Caco-2 (cell line): ENCODE measurements around the gene RUNDC3A. TPM values are rescaled to one million over a fixed set of nuclear protein-coding genes. Genes with fewer than 3 reads are reported as not detected.

ENCODE experiments used
- BruUV-seq: library from RNA; stranded (reverse); fragments of 400-500 nt; replicated peaks from 2 replicates; lab custom pipeline; 2021; lab: Mats Ljungman, UMichigan
- CTCF ChIA-PET: fragments of 300-600 bp; sonication (Branson Sonifier 250); formaldehyde crosslinking; loops from one replicate; lab custom pipeline; 2022; ENCODE audit warnings: antibody characterized with exemption; lab: Charles Lee
- POLR2A ChIA-PET: fragments of 300-600 bp; sonication (Branson Sonifier 250); formaldehyde crosslinking; loops from one replicate; lab custom pipeline; 2022; ENCODE audit warnings: antibody characterized with exemption; lab: Charles Lee
- DNase-seq, 2 experiments: peaks; one replicate each; pipeline versions ENCODE4 v3.0.0 to v3.0.0-alpha.2; 2020 to 2022
- H3K27me3 ChIP-seq: replicated peaks from 2 replicates; pipeline ENCODE4 v1.6.0; 2011; ENCODE audit warnings: low read length; ENCODE audit not compliant: control insufficient read depth, insufficient read depth
- H3K36me3 ChIP-seq: 2 replicates; pipeline ENCODE4 v1.5.1; 2011; ENCODE audit warnings: low read length; ENCODE audit not compliant: control insufficient read depth, insufficient read depth
- H3K4me1 ChIP-seq: fragments of 250-450 bp; sonication (Bioruptor Pico); 2 replicates; pipeline ENCODE4 v1.5.1; 2020; ENCODE audit warnings: mild to moderate bottlenecking
- H3K4me3 ChIP-seq: 2 replicates; pipeline ENCODE4 v1.5.1; 2011; ENCODE audit warnings: low read depth, mild to moderate bottlenecking, control low read depth, low read length
- H3K9me3 ChIP-seq: fragments of 250-450 bp; sonication (Bioruptor Pico); 2 replicates; pipeline ENCODE4 v1.5.1; 2020; ENCODE audit warnings: mild to moderate bottlenecking, moderate library complexity
- H3K27ac Mint-ChIP-seq: one replicate; pipeline ENCODE4 v1.8.0; 2022; ENCODE audit warnings: mixed read lengths; ENCODE audit not compliant: unreplicated experiment
- H3K27me3 Mint-ChIP-seq: one replicate; pipeline ENCODE4 v1.8.0; 2022; ENCODE audit warnings: mixed read lengths; ENCODE audit not compliant: insufficient read depth, unreplicated experiment
- H3K36me3 Mint-ChIP-seq: one replicate; pipeline ENCODE4 v1.8.0; 2022; ENCODE audit warnings: mild to moderate bottlenecking, mixed read lengths; ENCODE audit not compliant: insufficient read depth, unreplicated experiment
- H3K4me1 Mint-ChIP-seq: one replicate; pipeline ENCODE4 v1.8.0; 2022; ENCODE audit warnings: low read depth, mixed read lengths; ENCODE audit not compliant: unreplicated experiment
- H3K4me3 Mint-ChIP-seq: one replicate; pipeline ENCODE4 v1.8.0; 2022; ENCODE audit warnings: mild to moderate bottlenecking, moderate library complexity, mixed read lengths; ENCODE audit not compliant: unreplicated experiment
- H3K9me3 Mint-ChIP-seq: one replicate; pipeline ENCODE4 v1.8.0; 2022; ENCODE audit warnings: mixed read lengths; ENCODE audit not compliant: unreplicated experiment
- intact Hi-C: fragments of 100-400 bp; cut with micrococcal nuclease; formaldehyde crosslinking; loops from one replicate; pipeline ENCODE4 v1.10.0; 2022; ENCODE audit not compliant: unreplicated experiment
- total RNA-seq: library from RNA; stranded (reverse); gene quantifications from 2 replicates; pipeline ENCODE4 v1.2.3, GENCODE V29; 2022
- TF ChIP-seq, protein P1 (sequence below), 2 experiments: fragments of 200-600 bp in 1 of 2; IDR thresholded peaks; 1 replicate in 1 of 2; 2 replicates in 1 of 2; pipeline versions ENCODE4 v1.5.1 to v1.8.0; 2011 to 2022; ENCODE audit warnings: antibody characterized with exemption in 1 of 2, control low read depth in 1 of 2, inconsistent platforms in 1 of 2, low read depth in 1 of 2, low read length in 1 of 2, mild to moderate bottlenecking in 1 of 2, moderate library complexity in 1 of 2; ENCODE audit not compliant: insufficient read depth in 1 of 2, severe bottlenecking in 1 of 2, unreplicated experiment in 1 of 2

RUNDC3A gene
- total RNA-seq, 1 experiment from 2014 or later = 0.34 TPM

GRCh38 chr17:44309472-44309871 lies 1.1 kb downstream of the RUNDC3A start:
- ChIA-PET CTCF (no interaction called here), POLR2A (no interaction called here)
- no TSS peak for BruUV-seq
- peaks cover 10% of the 10 kb centered on the region for H3K4me1 Mint-ChIP-seq
- H3K36me3 Mint-ChIP-seq = peaks cover 5% of the 10 kb centered on the region
- Histone ChIP-seq H3K4me1 (no peaks in the 10 kb centered on the region), H3K36me3 (no peaks in the 10 kb centered on the region), H3K4me3 (no peak overlapping the region), H3K9me3 (no peaks in the 10 kb centered on the region), H3K27me3 (no peaks in the 10 kb centered on the region; the same call in 1 of the 2 replicates)
- no peaks in the 10 kb centered on the region for H3K9me3 Mint-ChIP-seq
- TF ChIP-seq, protein P1, sequence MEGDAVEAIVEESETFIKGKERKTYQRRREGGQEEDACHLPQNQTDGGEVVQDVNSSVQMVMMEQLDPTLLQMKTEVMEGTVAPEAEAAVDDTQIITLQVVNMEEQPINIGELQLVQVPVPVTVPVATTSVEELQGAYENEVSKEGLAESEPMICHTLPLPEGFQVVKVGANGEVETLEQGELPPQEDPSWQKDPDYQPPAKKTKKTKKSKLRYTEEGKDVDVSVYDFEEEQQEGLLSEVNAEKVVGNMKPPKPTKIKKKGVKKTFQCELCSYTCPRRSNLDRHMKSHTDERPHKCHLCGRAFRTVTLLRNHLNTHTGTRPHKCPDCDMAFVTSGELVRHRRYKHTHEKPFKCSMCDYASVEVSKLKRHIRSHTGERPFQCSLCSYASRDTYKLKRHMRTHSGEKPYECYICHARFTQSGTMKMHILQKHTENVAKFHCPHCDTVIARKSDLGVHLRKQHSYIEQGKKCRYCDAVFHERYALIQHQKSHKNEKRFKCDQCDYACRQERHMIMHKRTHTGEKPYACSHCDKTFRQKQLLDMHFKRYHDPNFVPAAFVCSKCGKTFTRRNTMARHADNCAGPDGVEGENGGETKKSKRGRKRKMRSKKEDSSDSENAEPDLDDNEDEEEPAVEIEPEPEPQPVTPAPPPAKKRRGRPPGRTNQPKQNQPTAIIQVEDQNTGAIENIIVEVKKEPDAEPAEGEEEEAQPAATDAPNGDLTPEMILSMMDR (IDR thresholded peaks at IDR 0.05; ENCODE audit: insufficient read depth in 1 of 2, low read depth in 1 of 2, low read length in 1 of 2, severe bottlenecking in 1 of 2, unreplicated experiment in 1 of 2) = no peak
- peak overlapping the region; percentile 48 for H3K4me3 Mint-ChIP-seq
- DNase-seq = no peak
- intact Hi-C loops = loop anchor here (5.0 kb wide), 1 partner anchor 87 kb away; no protein-coding TSS in a partner anchor
- H3K27me3 Mint-ChIP-seq = peaks cover 11% of the 10 kb centered on the region
- no peak overlapping the region for H3K27ac Mint-ChIP-seq

DNA sequence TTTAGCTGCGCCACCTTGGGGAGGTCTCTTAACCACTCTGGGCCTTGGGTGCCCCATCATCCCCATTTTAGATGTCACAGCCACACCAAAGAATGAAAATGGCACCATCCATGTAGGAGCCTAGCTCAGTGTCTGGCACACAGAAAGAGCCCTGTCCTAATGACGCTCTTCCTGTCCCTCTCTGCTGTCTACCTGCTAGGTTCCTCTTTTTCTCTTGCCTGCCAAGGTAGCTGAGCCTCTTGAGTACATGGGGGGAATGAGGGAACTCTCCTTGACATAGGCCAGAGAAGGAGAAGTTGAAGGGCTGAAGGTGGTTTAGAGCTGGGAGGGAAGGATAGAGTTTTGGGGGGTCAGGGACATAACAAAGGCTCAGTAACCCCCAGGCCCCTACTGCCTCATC lies 1.8 kb downstream of the RUNDC3A start:
- Mint-ChIP-seq H3K4me1 (peaks cover 10% of the 10 kb centered on the region), H3K27me3 (peaks cover 11% of the 10 kb centered on the region), H3K27ac (no peak overlapping the region), H3K9me3 (no peaks in the 10 kb centered on the region), H3K4me3 (peak overlapping the region; percentile 48), H3K36me3 (peaks cover 5% of the 10 kb centered on the region)
- DNase-seq = no peak
- POLR2A ChIA-PET = no interaction called here
- BruUV-seq = no TSS peak
- no peak overlapping the region for H3K4me3 ChIP-seq
- CTCF ChIA-PET = no interaction called here
- no peaks in the 10 kb centered on the region for H3K9me3 ChIP-seq
- TF ChIP-seq, protein P1 (IDR thresholded peaks at IDR 0.05; ENCODE audit: insufficient read depth in 1 of 2, low read depth in 1 of 2, low read length in 1 of 2, severe bottlenecking in 1 of 2, unreplicated experiment in 1 of 2) = no peak
- 0 out of 2 replicates have a peak, but pooled peaks cover 3% of the 10 kb centered on the region for H3K4me1 ChIP-seq
- intact Hi-C loops = no loop called here
- no peaks in the 10 kb centered on the region for H3K36me3 ChIP-seq
- no peaks in the 10 kb centered on the region; the same call in 1 of the 2 replicates for H3K27me3 ChIP-seq

- no peak overlapping the region for H3K27ac Mint-ChIP-seq
Measured at GRCh38 chr17:44310609-44311376, 2.4 kb downstream of the RUNDC3A start.

More at GRCh38 chr17:44310609-44311376, 2.4 kb downstream of the RUNDC3A start:
- Mint-ChIP-seq H3K36me3 (peaks cover 11% of the 10 kb centered on the region), H3K27me3 (peaks cover 15% of the 10 kb centered on the region), H3K4me1 (peaks cover 15% of the 10 kb centered on the region), H3K9me3 (no peaks in the 10 kb centered on the region), H3K4me3 (no peak overlapping the region)
- TF ChIP-seq, protein P1 (IDR thresholded peaks at IDR 0.05; ENCODE audit: insufficient read depth in 1 of 2, low read depth in 1 of 2, low read length in 1 of 2, severe bottlenecking in 1 of 2, unreplicated experiment in 1 of 2) = no peak
- Histone ChIP-seq H3K4me1 (peaks cover 7% of the 10 kb centered on the region), H3K4me3 (no peak overlapping the region), H3K36me3 (no peaks in the 10 kb centered on the region), H3K9me3 (no peaks in the 10 kb centered on the region), H3K27me3 (no peaks in the 10 kb centered on the region; the same call in 1 of the 2 replicates)
- CTCF ChIA-PET = no interaction called here
- intact Hi-C loops = no loop called here
- no peak for DNase-seq
- POLR2A ChIA-PET = no interaction called here
- BruUV-seq = no TSS peak
